Measurements from ENCODE around the gene HRH4. TPM values are rescaled to one million over a fixed set of nuclear protein-coding genes. Genes with fewer than 3 reads are reported as not detected.

HRH4 gene
- total and polyA plus RNA-seq, 2 donors (not counting 1 experiment from before 2014, with no cell fraction given) = 0.03 to 0.07 TPM

GRCh38 chr18:24494586-24494985 lies 34.1 kb downstream of the HRH4 start:
- Histone ChIP-seq H3K27ac (ENCODE audit: low read length in 2 of 2) (no peak overlapping the region), H3K4me1 (ENCODE audit: control insufficient read depth in 2 of 2, insufficient read depth in 2 of 2, low read length in 2 of 2) (peaks cover 14% of the 10 kb centered on the region in 2 donors), H4K20me1 (ENCODE audit: control insufficient read depth, insufficient read depth, low read length, poor library complexity, severe bottlenecking) (no peaks in the 10 kb centered on the region), H3K79me2 (ENCODE audit: control insufficient read depth, insufficient read depth, low read length) (no peaks in the 10 kb centered on the region), H2AFZ (ENCODE audit: insufficient read depth, low read depth, low read length, poor library complexity, severe bottlenecking) (no peak overlapping the region), H3K27me3 (replicated peaks in 1 of 4; ENCODE audit: control extremely low read depth in 1 of 4, control insufficient read depth in 3 of 4, insufficient read depth in 4 of 4, low read length in 3 of 4) (no peaks in the 10 kb centered on the region), H3K9me3 (ENCODE audit: control extremely low read depth in 1 of 3, control insufficient read depth in 2 of 3, insufficient read depth in 1 of 3, low read length in 2 of 3) (no peaks in the 10 kb centered on the region), H3K4me2 (replicated peaks; ENCODE audit: low read depth, low read length, poor library complexity, severe bottlenecking) (no peak overlapping the region), H3K9ac (ENCODE audit: low read length) (no peak overlapping the region), H3K36me3 (replicated peaks in 1 of 2; ENCODE audit: control extremely low read depth in 1 of 2, control insufficient read depth in 1 of 2, extremely low read depth in 1 of 2, insufficient read depth in 2 of 2, low read length in 1 of 2) (no peaks in the 10 kb centered on the region), H3K4me3 (ENCODE audit: control extremely low read depth in 1 of 5, extremely low read depth in 1 of 5, insufficient read depth in 1 of 5, low read depth in 2 of 5, low read length in 4 of 5) (no peak overlapping the region)
- no peak for ATAC-seq (ENCODE audit: low read depth)
- DNase-seq = no peak
- ChIA-PET POLR2A (no interaction called here), CTCF (interaction anchor here (0.8 to 1.2 kb wide), 3 partner anchors 134 to 318 kb away, joined by 3 to 4 read pairs (median 3); no protein-coding TSS in a partner anchor)
- WGBS (ENCODE audit: insufficient coverage) = no CpG with 5 or more reads among the region's 2 CpGs
- TF ChIP-seq CTCF (IDR thresholded peaks at IDR 0.05) = no peak
- no peak for TF ChIP-seq EZH2 (IDR thresholded peaks at IDR 0.05; ENCODE audit: borderline replicate concordance, insufficient read depth, low read depth, low read length, poor library complexity, severe bottlenecking)
- H3K27me3 Mint-ChIP-seq = no peaks in the 10 kb centered on the region
- peaks cover 18% of the 10 kb centered on the region for H3K4me1 Mint-ChIP-seq
- no peak overlapping the region for H3K27ac Mint-ChIP-seq
- H3K9me3 Mint-ChIP-seq (ENCODE audit: insufficient read depth) = no peaks in the 10 kb centered on the region
- intact Hi-C loops (cut with micrococcal nuclease) = no loop called here
- H3K4me3 Mint-ChIP-seq = no peak overlapping the region

DNA sequence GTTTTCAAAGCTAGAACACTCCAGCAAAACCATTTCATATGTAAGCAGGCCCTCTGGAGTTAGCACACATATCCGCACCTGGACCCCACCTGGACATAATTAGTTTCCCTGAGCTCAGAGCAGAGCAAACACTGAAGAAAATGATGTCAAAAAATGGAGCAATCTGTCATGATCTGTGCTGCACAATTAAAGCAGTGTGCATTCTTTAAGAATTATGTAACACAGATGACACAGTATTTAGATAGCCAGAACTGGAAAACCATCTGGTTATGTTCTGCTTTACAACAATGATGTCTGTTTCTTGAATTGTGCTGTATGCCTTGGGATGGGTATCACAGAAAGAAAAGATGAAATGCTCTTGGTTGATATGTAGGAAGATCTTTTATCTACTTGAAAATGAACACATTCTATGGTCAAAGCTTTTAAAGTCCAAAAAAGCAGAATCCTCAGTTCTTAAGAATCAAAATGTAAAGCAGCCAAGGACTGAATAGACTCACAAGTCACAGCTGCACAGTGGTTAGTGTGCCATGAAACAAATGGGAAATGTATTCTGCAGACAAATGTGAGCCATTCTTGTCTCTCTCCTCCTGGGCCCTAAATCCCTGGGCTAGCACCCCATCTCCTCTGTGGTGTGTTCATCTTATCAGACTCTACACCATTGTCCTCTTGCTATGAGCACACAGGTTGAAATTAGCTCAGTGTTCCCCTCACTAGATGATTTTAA lies 36.8 kb downstream of the HRH4 start:
- intact Hi-C loops (cut with micrococcal nuclease) = no loop called here
- WGBS (ENCODE audit: insufficient coverage) = no CpG with 5 or more reads among the region's 1 CpG
- Histone ChIP-seq H3K9ac (ENCODE audit: low read length) (no peak overlapping the region), H3K27ac (ENCODE audit: low read length in 2 of 2) (no peak overlapping the region), H3K9me3 (ENCODE audit: control extremely low read depth in 1 of 3, control insufficient read depth in 2 of 3, insufficient read depth in 1 of 3, low read length in 2 of 3) (no peaks in the 10 kb centered on the region), H2AFZ (ENCODE audit: insufficient read depth, low read depth, low read length, poor library complexity, severe bottlenecking) (no peak overlapping the region), H3K4me3 (ENCODE audit: control extremely low read depth in 1 of 5, extremely low read depth in 1 of 5, insufficient read depth in 1 of 5, low read depth in 2 of 5, low read length in 4 of 5) (no peak overlapping the region), H4K20me1 (ENCODE audit: control insufficient read depth, insufficient read depth, low read length, poor library complexity, severe bottlenecking) (no peaks in the 10 kb centered on the region), H3K79me2 (ENCODE audit: control insufficient read depth, insufficient read depth, low read length) (no peaks in the 10 kb centered on the region), H3K4me2 (replicated peaks; ENCODE audit: low read depth, low read length, poor library complexity, severe bottlenecking) (no peak overlapping the region), H3K4me1 (ENCODE audit: control insufficient read depth in 2 of 2, insufficient read depth in 2 of 2, low read length in 2 of 2) (peaks cover 7 to 8% of the 10 kb centered on the region in 2 donors), H3K36me3 (replicated peaks in 1 of 2; ENCODE audit: control extremely low read depth in 1 of 2, control insufficient read depth in 1 of 2, extremely low read depth in 1 of 2, insufficient read depth in 2 of 2, low read length in 1 of 2) (no peaks in the 10 kb centered on the region), H3K27me3 (replicated peaks in 1 of 4; ENCODE audit: control extremely low read depth in 1 of 4, control insufficient read depth in 3 of 4, insufficient read depth in 4 of 4, low read length in 3 of 4) (no peaks in the 10 kb centered on the region)
- H3K4me3 Mint-ChIP-seq = no peak overlapping the region
- H3K27me3 Mint-ChIP-seq = no peaks in the 10 kb centered on the region
- no peak overlapping the region for H3K27ac Mint-ChIP-seq
- no peaks in the 10 kb centered on the region for H3K9me3 Mint-ChIP-seq (ENCODE audit: insufficient read depth)
- DNase-seq (no peak), ATAC-seq (ENCODE audit: low read depth) (no peak)
- ChIA-PET CTCF (interaction anchor here (4.2 kb wide), 1 partner anchor 8 kb away, joined by 27 read pairs; no protein-coding TSS in a partner anchor), POLR2A (no interaction called here)
- TF ChIP-seq CTCF (IDR thresholded peaks at IDR 0.05) (no peak), EZH2 (IDR thresholded peaks at IDR 0.05; ENCODE audit: borderline replicate concordance, insufficient read depth, low read depth, low read length, poor library complexity, severe bottlenecking) (no peak)
- peaks cover 11% of the 10 kb centered on the region for H3K4me1 Mint-ChIP-seq
